ENCODE data around the gene S100A14.
A peak's percentile ranks its signal among the peaks of the same experiment; 100 is the strongest.
"Not testable (repeated sequence)": the region's sequence is repeated elsewhere in the genome, so short reads cannot be mapped to it uniquely, and the experiment has no call there.

Gene S100A14

DNA sequence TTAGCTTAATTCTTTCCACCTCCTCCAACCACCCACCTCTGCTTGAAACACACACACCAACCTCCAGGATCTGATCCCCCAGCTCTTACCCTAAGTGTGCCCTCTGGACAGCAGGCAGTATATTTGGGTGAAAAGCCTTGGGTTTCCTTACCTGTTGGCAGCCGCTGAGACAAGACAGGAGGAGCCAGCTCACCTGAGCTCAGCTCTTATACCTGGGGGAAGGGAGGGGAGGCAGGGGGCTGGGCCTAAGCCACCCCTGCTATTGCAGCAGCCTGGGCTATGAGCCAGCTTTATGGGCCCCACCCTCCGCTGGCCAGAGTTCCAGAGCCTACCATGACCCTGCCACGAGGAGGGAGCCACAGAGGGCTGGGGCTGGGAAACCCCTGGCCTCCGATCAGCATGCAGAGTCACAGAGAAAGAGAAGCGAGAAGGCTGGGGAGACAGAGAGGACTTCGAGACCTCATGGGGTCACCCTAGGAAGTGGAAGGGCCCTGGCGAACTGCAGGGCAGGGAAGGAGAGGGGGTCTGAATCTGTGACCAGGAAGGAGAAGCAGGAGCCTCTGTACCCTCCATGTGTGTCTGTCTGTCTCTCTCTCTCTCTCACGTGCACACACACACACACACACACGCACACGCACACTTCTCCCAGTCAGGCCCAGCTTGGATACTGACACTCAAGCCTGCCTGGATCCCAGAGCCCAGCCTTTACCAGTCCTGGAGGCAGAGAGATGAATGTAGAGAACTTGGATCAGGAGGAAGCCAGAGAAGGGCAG is at the start of gene S100A14:
Gene S100A14, minus strand, starts transcription at position 182 of the 773 bp plus-strand sequence. CDS start 467 bp downstream, outside the sequence.
- DNase-seq (ENCODE audit: low read depth) = no peak

DNA sequence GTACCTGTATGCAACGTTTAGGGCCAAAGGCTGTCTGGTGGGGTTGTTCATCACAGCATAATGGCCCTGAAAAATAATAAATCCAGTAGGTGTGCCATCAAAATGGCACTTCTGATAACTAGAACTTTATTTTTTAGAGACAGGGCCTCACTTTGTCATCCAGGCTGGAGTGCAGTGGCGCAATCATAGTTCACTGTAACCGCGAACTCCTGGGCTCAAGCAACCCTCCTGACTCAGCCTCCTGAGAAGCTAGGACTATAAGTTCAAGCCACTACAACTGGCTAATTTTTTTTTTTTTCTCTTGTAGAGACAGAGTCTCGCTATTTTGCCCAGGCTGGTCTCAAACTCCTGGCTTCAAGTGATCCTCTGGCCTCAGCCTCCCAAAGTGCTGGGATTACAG is 47.1 kb upstream of the S100A14 start:
- no peak for DNase-seq (ENCODE audit: low read depth)

DNA sequence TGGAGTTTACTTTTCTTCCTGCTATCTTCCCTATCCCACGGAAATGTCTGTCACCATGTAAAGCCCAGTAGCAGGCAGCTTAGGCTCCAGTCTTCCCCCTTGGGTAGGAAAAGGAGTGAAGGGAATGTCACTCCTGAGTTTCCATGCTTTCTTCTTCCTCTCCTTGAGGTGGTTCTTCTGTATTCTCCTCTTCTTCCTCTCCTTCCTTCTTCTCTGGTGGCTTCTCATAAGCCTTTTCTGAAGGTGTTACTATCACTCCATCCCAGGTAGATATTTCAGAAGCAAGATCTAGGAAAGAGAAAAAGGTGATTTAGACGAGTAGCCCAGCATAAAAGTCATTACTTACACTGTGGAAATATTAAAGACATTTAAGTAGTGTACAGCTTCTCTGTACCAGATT is 46.1 kb upstream of the S100A14 start:
- no peak for DNase-seq (ENCODE audit: low read depth)

DNA sequence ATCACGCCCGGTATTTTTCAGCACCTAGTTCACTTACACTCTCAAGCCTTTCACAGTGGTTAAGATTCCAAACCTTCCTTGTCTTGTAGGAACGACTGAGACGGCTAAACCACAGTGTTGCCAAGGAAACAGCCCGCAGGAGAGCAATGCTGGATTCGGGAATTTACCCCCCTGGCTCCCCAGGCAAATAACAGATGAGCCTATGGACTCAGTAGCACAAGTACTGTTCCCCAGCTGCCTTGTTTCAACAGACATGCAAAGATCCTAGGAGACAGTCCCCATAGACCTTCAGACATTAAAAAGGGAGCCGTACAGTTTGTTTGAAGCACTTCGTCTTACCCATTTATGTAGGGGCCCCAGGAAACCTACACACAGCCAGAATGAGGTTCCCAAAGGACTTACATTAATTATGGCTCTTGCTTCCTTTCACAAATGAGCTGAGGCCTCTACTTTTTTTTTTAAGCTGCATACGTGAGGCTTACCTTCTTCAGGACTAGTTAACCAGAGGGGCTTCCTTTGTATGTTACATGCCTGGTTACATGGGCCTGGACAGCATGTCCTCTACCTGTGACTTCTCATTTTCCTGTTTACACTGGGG is 45.1 kb upstream of the S100A14 start:
- DNase-seq (ENCODE audit: low read depth) = no peak

DNA sequence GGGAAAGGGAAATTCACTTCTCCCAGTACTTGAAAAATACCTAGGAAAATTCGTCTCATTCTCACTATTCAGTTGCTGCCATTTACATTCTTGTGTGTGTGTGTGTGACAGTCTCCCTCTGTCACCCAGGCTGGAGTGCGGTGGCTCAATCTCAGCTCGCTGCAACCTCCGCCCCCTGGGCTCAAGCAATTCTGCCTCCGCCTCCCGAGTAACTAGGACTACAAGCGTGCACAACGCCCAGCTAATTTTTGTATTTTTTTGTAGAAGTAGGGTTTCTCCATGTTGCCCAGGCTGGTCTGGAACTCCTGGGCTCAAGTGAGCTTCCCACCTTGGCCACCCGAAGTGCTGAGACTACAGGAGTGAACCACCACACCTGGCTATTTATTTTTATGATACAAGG is 43.5 kb upstream of the S100A14 start:
- DNase-seq (ENCODE audit: low read depth) = no peak

DNA sequence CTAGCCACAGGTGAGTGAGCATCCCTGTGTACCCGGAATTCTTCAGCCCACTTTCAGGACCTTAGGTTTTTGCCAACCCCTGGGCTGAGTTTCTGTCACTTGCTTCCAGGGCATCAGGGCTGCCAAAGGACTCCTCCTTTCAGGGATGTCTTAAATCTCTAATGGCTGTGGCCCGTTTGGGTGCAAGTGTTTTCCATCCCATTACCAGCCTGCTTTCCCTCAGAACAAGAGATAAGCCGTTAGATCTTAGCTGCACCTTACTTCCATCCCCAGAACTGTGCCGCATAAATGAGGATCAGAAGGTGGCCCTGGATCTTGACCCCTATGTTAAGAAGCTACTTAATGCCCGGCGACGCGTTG is 43.0 kb upstream of the S100A14 start:
- no peak for DNase-seq (ENCODE audit: low read depth)

DNA sequence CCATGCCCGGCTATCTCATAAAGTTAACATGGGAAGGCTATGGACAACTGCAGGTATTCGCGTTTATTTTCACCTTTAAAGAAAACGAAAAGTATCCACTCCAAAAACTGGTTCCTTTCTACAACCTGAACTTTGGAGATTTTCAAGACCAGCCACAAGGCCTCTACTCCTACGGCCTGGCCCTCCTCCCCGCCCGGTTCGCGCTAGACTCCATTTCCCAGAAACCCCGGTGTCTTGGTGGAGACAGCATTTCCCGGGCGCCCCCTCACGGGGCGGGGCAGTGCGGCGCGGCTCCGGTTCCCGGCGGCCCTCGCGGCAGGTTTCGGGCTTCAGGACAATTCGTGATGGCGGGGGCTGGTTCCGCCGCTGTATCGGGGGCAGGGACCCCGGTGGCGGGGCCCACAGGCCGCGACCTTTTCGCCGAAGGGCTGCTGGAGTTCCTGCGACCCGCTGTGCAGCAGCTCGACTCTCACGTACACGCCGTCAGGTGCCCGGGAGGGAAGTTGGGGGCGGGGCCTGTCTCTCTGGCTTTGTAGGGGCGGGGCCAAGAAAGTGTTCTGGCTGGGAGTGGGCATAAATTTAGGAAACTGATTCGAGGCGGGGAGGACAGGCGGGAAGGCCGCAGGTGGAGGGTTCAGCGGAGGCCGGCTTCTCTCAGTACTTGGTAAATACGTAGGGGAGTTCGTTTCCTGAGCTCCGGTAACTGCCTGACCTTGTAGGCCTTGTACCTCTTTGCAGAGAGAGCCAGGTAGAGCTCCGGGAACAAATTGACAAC is 42.5 kb upstream of the S100A14 start, which contains the start of gene SNAPIN:
Gene SNAPIN, plus strand, starts transcription at position 304 of the 775 bp plus-strand sequence. Its CDS starts 41 bp downstream, at position 345.
- peak; percentile 88 for DNase-seq (ENCODE audit: low read depth)

DNA sequence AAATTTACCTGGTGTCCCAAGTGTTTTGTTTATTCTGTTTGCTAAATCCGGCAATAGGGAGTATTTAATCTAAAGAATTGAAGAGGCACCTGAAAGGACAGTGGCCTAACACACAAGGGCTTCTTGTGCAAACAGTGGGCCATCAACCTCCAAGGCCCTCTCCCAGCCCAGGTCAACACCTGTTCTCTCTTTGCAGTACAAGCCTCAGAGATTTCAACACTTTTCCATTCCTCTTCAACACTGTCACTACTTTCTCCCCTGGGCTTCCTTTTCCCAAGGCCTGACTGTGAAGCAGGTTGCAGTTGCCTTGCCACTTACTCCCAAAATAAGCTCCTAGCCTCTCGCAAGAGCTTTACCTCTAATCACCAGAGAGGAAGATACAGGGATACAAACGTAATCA is 39.2 kb upstream of the S100A14 start:
- DNase-seq (ENCODE audit: low read depth) = no peak

DNA sequence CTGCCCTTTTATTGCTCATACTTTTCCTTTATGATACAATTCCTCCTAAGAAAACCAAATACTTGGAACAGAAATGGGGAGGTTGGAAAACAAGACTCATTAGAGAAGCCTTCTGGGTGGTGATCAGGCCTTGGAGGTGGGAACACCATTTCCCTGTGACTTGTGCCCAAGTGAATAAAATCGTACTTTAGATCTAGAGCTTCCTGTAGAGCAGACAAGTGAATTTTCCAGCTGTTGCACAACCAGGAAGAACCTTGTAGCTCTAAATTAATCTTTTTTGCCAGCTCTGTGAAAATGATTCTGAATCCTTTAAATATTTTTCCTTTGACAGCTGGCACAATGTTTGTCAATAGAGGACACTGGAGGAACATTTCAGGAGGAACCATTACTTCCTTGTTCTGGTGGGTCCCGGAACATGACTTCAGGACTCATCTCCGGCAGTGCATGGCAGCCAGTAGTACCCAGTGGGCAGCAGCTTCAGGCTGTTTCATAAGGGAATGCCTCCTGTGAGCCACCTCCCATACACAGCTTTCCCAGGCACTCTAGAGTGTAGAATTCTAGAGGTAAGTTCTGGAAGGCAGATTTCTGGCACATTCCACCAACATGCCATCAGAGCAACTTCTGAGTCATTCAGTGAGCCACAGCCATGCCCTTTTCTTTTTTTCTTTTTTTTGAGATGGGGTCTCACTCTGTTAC is 36.8 kb upstream of the S100A14 start:
- no peak for DNase-seq (ENCODE audit: low read depth)

DNA sequence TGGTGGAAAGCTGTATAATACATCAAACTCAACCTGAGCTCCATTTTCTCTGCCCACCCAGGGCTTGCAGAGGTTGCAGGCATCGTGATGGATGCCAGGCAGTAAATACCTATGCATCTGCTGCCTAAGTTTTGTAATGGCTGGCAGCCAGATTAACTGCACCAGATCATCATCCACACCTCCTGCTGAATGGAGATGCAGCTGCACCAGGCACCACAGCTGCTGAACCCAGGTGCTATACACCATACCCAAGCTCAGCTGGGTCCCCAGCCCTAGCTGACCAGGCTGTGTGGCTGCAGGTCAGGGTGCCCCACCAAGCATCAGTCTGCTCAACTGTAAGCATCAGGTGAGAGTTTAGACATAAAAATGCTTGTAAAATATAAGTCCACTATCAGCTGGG is 35.6 kb upstream of the S100A14 start:
- DNase-seq (ENCODE audit: low read depth) = no peak

DNA sequence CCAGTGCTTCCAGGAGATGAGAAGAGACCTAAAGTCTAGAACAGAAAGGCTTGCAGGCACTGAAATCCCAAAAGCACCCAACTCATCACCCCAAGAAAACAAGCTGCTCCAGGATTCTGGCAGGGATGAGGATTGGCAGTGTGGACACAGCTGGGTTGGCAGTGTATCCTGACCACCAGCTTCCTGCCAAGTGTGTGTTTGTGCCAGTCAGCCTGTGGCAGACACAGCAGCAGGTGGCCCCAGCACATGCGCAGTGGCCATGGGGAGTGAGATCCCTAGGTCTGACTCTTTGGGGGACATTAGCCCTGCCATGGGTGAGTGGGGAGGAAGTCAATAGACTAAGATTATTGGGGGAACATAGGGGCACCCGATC is 33.7 kb upstream of the S100A14 start:
- no peak for DNase-seq (ENCODE audit: low read depth)

DNA sequence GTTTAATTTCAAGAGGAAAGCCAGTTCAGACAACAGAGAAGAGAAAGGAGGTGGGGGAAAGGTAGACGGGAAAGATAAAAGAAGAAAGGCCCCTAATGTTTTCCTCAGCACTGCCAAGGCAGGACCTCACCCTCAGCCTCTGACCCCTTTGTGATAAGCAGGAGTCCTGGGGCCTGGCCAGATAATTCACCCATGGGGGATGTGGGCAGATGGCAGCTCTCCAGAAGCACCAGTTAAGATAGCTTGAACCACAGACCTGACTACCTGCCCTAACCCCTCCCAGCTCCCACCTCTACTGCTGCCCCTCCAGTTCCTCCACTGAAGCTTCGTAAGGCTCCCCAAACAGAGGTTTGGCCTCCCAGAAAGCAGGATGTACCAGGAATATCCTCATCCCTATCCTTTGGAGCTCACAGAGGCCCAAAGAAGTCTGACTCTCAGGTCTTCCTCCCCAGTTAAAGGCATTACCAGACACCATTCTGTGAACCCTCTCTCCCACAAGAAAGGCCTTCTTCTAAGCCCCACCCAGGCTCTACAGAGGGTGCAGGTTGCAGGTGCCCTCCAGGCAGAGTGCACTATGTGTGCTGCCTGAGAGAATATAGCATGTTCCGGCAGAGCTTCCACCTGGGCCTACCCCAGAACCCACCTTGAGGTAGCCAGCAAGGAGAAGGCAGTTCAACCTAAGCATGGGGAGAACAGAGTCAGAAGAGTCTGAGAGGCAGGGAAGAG is 33.2 kb upstream of the S100A14 start:
- DNase-seq (ENCODE audit: low read depth) = no peak

DNA sequence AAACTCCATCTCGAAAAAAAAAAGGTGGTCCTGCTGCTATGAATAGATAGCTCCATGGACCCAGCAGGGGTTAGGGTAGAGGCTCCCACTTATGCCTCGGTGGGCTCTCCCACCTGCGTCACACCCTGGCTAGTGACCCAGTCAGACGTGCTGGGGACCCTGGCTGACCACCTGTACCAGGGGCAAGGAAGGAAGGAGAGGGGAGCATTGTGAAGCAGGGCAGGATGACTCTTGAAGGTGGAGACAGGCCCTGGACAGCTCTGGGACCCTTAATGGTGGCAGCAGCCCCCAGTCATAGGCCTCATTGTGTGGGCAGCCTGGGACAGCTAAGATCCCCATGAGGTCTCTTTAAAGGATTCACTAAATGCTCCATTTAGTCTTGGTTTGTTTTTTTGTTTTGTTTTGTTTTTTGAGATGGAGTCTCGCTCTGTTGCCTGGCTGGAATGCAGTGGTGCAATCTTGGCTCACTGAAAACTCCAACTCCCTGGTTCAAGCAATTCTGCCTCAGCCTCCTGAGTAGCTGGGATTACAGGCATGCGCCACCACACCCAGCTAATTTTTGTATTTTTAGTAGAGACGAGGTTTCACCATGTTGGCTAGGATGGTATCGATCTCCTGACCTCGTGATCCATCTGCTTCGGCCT is 32.0 kb upstream of the S100A14 start:
- no peak for DNase-seq (ENCODE audit: low read depth)

DNA sequence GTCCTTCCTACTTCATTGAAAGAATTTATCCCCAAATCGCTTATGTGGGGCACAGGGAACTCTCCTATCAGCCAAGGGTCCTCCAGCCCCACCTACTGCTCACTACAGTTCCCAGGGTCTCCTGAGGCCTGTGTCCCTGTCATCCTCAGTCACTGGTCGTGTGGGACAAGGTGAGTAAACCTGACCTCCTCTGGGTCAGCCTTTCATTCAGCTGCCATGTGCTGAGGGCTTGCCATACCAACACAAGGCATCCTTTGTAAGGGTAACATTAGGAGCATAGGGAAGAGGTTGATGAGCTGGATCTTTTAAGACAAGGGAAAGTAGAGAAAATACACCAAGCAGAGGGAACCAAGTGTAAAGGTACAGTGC is 31.2 kb upstream of the S100A14 start:
- DNase-seq (ENCODE audit: low read depth) = no peak

DNA sequence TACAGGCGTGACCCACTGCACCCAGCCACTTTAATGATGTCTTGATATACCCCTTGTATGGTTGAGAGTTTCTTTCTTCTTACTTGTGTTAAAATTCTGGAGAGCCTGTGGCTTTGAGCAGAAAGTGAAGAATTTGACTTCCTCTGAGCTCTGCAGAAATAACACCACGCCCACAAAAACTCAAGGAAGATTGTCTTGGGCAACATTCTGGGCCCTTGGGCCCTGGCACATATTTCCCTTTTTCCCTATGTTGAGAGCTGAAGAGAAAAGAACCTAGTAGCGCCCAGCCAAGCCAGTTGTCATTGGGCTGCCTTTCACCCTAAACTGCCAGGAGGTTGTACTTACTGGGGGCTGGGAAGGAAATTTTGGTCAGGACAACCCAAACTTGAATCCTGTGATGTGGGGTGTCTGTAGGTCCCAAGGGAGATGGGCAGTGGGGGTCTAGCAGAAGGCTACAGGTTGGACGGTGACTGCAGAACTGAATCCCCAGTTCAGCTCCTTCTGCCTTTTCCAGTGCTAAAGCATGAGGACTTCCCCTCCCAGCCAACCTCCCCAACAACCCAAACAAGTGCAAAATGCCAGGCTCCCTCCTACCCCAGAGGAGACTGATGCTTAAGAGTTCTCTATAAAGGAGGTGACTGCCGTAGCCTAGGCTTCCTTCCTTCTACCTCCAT is 30.7 kb upstream of the S100A14 start:
- DNase-seq (ENCODE audit: low read depth) = no peak

DNA sequence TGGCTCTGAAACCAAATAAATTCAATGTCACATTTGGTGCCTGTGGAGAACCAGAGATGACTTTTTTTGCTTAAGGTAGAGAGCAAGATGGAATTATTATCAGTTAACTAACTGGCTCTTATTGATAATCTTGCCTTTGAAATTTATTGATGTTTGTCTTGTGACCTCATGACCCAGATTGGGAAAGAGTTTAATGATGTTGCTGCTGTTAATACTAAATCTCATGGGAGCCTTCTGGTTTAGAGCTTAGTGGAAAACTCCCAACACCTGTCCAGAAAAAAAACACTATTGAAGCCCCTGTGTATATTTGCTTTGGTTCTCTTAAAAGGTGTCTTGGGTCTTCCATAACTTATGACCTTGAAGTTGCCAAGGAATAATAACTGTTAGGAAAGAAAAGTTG is 27.7 kb upstream of the S100A14 start:
- no peak for DNase-seq (ENCODE audit: low read depth)

DNA sequence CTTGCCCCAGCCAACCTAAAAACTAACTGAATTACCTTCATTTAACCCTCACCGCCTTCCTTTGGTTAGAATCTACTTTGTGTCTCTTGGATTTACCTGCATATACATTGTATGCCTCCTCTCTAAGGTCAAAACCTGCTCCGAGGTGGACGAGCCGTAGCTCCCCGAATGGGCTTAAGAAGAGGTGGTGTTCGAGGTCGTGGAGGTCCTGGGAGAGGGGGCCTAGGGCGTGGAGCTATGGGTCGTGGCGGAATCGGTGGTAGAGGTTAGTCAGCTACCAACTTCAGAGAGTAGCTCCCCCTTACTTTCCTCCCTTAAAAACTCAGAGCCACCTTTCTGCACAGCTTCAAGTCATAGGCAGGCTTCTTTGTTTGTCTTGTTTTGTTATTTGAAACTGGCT is 27.0 kb upstream of the S100A14 start:
- DNase-seq (ENCODE audit: low read depth) = no peak

DNA sequence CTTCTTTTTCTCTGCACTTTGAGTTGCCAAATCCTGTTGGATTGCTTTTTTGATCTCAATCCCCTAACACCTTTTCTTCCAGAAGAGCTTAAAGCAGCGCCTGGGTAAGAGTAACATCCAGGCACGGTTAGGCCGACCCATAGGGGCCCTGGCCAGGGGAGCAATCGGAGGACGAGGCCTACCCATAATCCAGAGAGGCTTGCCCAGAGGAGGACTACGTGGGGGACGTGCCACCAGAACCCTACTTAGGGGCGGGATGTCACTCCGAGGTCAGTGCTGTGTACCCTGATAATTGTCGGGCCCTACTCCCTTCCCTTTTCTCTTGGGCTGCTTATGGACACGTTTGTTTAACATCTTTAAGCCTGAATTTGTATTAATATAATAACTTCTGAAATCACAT is 26.0 kb upstream of the S100A14 start:
- no peak for DNase-seq (ENCODE audit: low read depth)

DNA sequence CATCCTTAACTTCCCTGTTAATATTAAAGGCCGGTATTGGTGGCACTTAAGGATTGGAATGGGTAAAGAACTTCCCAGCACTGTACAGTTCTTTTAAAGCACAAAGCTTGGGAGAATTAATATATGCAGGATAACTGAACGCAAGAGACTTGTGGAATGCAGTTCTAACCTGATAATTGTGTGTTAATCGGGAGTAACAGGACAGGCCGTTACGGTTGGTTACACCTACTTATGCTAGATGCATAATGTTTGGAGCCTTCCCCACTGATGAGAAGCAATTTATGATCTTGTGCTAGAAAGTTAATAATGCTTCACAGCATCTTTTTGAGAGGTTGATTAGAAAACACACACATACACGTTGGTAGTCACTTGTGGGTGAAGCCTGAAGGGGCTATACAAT is 24.7 kb upstream of the S100A14 start:
- DNase-seq (ENCODE audit: low read depth) = no peak

DNA sequence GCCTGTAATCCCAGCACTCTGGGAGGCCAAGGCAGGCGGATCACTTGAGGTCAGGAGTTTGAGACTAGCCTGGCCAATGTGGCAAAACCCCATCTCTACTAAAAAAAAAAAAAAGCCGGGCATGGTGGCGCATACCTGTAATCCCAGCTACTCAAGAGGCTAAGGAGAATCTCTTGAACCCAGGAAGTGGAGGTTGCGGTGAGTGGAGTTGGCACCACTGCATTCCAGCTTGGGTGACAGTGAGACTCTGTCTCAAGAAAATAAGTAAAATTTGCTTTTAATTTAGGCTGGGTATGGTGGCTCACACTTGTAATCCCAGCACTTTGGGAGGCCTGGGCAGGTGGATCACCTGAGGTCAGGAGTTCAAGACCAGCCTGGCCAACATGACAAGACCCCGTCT is 24.1 kb upstream of the S100A14 start:
- DNase-seq (ENCODE audit: low read depth) = not testable (repeated sequence)

DNA sequence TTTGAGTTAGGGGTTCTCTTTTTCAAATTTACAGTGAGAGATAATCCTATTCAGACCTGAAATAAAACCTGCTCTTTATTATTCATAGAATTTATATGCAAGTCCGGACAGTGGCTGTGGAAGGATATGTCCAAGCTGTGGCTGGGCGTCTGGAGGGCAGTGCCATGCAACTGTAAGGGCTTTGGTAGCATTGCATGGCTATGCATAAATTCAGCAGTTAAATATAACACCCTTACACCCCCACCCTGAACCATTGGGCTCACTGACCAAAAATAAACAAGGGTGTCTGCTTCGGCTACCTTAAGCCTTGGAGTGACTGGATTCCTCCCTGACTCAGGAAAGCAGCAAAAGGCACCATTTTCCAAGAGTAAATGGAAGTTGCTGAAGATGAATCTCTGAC is 23.2 kb upstream of the S100A14 start:
- no peak for DNase-seq (ENCODE audit: low read depth)
